GM19328 (cell line): ENCODE results near the gene SLC4A4.

Experiments used
- ATAC-seq: cut with Tn5 transposase; IDR thresholded peaks from one replicate; pipeline ENCODE4 v1.9.1; 2021; ENCODE audit warnings: mild to moderate bottlenecking, moderate library complexity; ENCODE audit not compliant: unreplicated experiment

Gene SLC4A4

GRCh38 chr4:71587995-71588394 is 249.2 kb downstream of the SLC4A4 start:
- no peak for ATAC-seq

- no peak for ATAC-seq
Observed at GRCh38 chr4:71592793-71593192, 254.0 kb downstream of the SLC4A4 start.

- no peak for ATAC-seq
Observed at GRCh38 chr4:71593311-71593710, 254.5 kb downstream of the SLC4A4 start.

- no peak for ATAC-seq
Observed at GRCh38 chr4:71595576-71596108, 256.8 kb downstream of the SLC4A4 start.

- no peak for ATAC-seq
Observed at GRCh38 chr4:71599578-71599977, 260.8 kb downstream of the SLC4A4 start.

- no peak for ATAC-seq
Observed at GRCh38 chr4:71602289-71602900, 263.6 kb downstream of the SLC4A4 start.

GRCh38 chr4:71604785-71605184 is 266.0 kb downstream of the SLC4A4 start:
- ATAC-seq, result peak; percentile 93

GRCh38 chr4:71607109-71607508 is 268.3 kb downstream of the SLC4A4 start:
- ATAC-seq, result no peak

GRCh38 chr4:71607780-71608677 is 269.2 kb downstream of the SLC4A4 start:
- ATAC-seq, result no peak

- no peak for ATAC-seq
Observed at GRCh38 chr4:71608678-71609071, 269.9 kb downstream of the SLC4A4 start.

GRCh38 chr4:71609167-71609566 is 270.3 kb downstream of the SLC4A4 start:
- no peak for ATAC-seq

- ATAC-seq, result no peak
Observed at GRCh38 chr4:71609651-71610050, 270.8 kb downstream of the SLC4A4 start.

- no peak for ATAC-seq
Observed at GRCh38 chr4:71614621-71615020, 275.8 kb downstream of the SLC4A4 start.

- ATAC-seq, result no peak
Observed at GRCh38 chr4:71616168-71616811, 277.5 kb downstream of the SLC4A4 start.
